Smooth muscle cell (in vitro differentiated cells): Measurements from ENCODE around the gene ZNF600. TPM values are rescaled to one million over a fixed set of nuclear protein-coding genes. Genes with fewer than 3 reads are reported as not detected.
A peak's percentile ranks its signal among the peaks of the same experiment; 100 is the strongest.
"Not testable (repeated sequence)": the region's sequence is repeated elsewhere in the genome, so short reads cannot be mapped to it uniquely, and the experiment has no call there.

Experiments used
- DNase-seq: peaks from one replicate; lab custom pipeline; 2025; ENCODE audit not compliant: unreplicated experiment; lab: John Stamatoyannopoulos, UW
- H2AFZ ChIP-seq: fragments of 200-600 bp; sonication (generic); 2 replicates; pipeline ENCODE4 v1.6.0; 2016; ENCODE audit warnings: antibody characterized with exemption, low read depth, mild to moderate bottlenecking
- H3F3A ChIP-seq: fragments of 200-600 bp; sonication (generic); 2 replicates; pipeline ENCODE4 v1.6.0; 2017; ENCODE audit warnings: antibody characterized with exemption, low read depth
- H3K27ac ChIP-seq: fragments of 200-600 bp; sonication (generic); 2 replicates; pipeline ENCODE4 v1.5.1; 2016; ENCODE audit warnings: low read depth, mild to moderate bottlenecking
- H3K27me3 ChIP-seq: fragments of 200-600 bp; sonication (generic); 2 replicates; pipeline ENCODE4 v1.6.1; 2016; ENCODE audit warnings: low read depth, mild to moderate bottlenecking
- H3K36me3 ChIP-seq: fragments of 200-600 bp; sonication (generic); 2 replicates; pipeline ENCODE4 v1.5.1; 2016; ENCODE audit warnings: low read depth
- H3K4me1 ChIP-seq: fragments of 200-600 bp; sonication (generic); 2 replicates; pipeline ENCODE4 v1.5.1; 2016; ENCODE audit warnings: low read depth
- H3K4me2 ChIP-seq: fragments of 200-600 bp; sonication (generic); 2 replicates; pipeline ENCODE4 v1.6.0; 2016; ENCODE audit warnings: mild to moderate bottlenecking
- H3K4me3 ChIP-seq: fragments of 200-600 bp; sonication (generic); 2 replicates; pipeline ENCODE4 v1.5.1; 2016; ENCODE audit warnings: mild to moderate bottlenecking
- H3K79me2 ChIP-seq: fragments of 200-600 bp; sonication (generic); 2 replicates; pipeline ENCODE4 v1.6.0; 2016; ENCODE audit warnings: low read depth, mild to moderate bottlenecking
- H3K9ac ChIP-seq: fragments of 200-600 bp; sonication (generic); 2 replicates; pipeline ENCODE4 v1.6.0; 2016; ENCODE audit warnings: low read depth
- H3K9me3 ChIP-seq: fragments of 200-600 bp; sonication (generic); replicated peaks from 2 replicates; pipeline ENCODE4 v1.5.1; 2016; ENCODE audit warnings: low read depth
- H4K20me1 ChIP-seq: fragments of 200-600 bp; sonication (generic); 2 replicates; pipeline ENCODE4 v1.6.0; 2016; ENCODE audit warnings: low read depth
- CTCF ChIP-seq: fragments of 200-600 bp; sonication (generic); IDR thresholded peaks from 2 replicates; pipeline ENCODE4 v1.5.1; 2017; ENCODE audit warnings: borderline replicate concordance, mild to moderate bottlenecking, antibody characterized with exemption; ENCODE audit not compliant: insufficient read depth, poor library complexity, severe bottlenecking
- WGBS: methylation state at CpG from one replicate; pipeline ENCODE4 v1.1.7; 2016; ENCODE audit warnings: low lambda C conversion rate; 5-methylcytosine and 5-hydroxymethylcytosine counted together
- polyA plus RNA-seq: library from polyadenylated mRNA; unstranded; fragments of >200 nt; fragmentation: Nextera tagmentation; extraction: Ambion mirVana; gene quantifications from 2 replicates; pipeline ENCODE4 v1.2.1, GENCODE V29; 2016
- total RNA-seq: library from RNA; depleted of rRNA; stranded (reverse); fragments of >200 nt; gene quantifications from 2 replicates; pipeline ENCODE4 v1.2.3, GENCODE V29; 2014

The ZNF600 gene
- total and polyA plus RNA-seq, 2 experiments from 2014 or later: 3.6 to 14.8 TPM

GRCh38 chr19:52743091-52743490 is 43.5 kb downstream of the ZNF600 start:
- Histone ChIP-seq H3K4me2 (no peak overlapping the region), H3F3A (peaks cover 3% of the 10 kb centered on the region), H3K27me3 (no peaks in the 10 kb centered on the region), H4K20me1 (no peaks in the 10 kb centered on the region), H3K4me1 (peaks cover 25% of the 10 kb centered on the region), H3K9me3 (no peaks in the 10 kb centered on the region), H2AFZ (no peak overlapping the region), H3K9ac (no peak overlapping the region), H3K27ac (no peak overlapping the region), H3K79me2 (no peaks in the 10 kb centered on the region), H3K36me3 (no peaks in the 10 kb centered on the region), H3K4me3 (no peak overlapping the region)
- no peak for TF ChIP-seq CTCF
- WGBS: 94% methylated on average over 3 of the region's 3 CpGs
- DNase-seq: no peak

DNA sequence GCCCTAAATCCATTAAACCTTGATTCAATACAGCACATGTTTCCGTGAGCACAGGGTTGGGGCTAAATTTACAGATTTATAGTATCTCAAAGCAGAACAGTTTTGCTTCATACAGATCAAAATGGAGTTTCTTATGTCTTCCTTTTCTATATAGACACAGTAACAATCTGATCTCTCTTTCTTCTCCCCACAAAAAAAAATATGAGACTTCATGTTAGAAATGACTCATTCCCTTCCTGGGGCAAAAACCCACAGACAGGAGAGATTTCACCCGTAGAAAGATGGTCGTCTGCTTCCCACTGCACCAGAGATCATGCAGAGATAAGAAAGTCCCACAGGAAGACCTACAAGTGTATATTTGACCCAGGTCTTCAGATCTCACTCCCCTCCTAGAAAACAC is 44.1 kb downstream of the ZNF600 start:
- Histone ChIP-seq H3K4me1 (peaks cover 25% of the 10 kb centered on the region), H3K9ac (no peak overlapping the region), H3K27me3 (no peaks in the 10 kb centered on the region), H3K79me2 (no peaks in the 10 kb centered on the region), H3K36me3 (no peaks in the 10 kb centered on the region), H3K4me2 (peak overlapping the region; percentile 78), H3F3A (peaks cover 3% of the 10 kb centered on the region), H3K9me3 (no peaks in the 10 kb centered on the region), H2AFZ (no peak overlapping the region), H4K20me1 (no peaks in the 10 kb centered on the region), H3K4me3 (no peak overlapping the region), H3K27ac (peak overlapping the region; percentile 40)
- 8% methylated on average over 3 of the region's 3 CpGs for WGBS
- no peak for DNase-seq
- TF ChIP-seq CTCF: no peak

DNA sequence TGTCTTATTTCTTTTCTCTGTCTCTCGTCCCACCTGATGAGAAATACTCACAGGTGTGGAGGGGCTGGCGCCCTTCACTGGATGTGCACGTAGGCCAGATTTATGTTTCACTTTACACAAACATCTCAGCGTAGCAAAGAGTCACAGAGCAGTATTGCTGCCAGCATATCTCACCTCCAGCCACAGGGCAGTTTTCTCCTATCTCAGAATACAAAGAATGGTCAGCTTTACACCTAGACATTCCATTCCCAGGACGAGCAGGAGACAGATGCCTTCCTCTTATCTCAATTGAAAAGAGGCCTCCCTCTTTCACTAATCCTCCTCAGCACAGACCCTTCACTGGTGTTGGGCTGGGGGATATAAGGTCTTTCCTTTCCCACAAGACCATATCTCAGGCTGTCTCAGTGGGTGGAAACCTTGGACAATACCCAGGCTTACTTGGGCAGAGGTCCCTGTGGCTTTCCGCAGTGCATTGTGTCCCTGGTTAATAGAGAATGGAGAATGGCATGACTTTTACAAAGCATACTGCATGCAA is 44.6 kb downstream of the ZNF600 start:
- TF ChIP-seq CTCF: no peak
- H3K4me1 ChIP-seq: peaks cover 25% of the 10 kb centered on the region
- no peaks in the 10 kb centered on the region for H3K9me3 ChIP-seq
- H3K9ac ChIP-seq: no peak overlapping the region
- no peak overlapping the region for H3K4me3 ChIP-seq
- H3K36me3 ChIP-seq: no peaks in the 10 kb centered on the region
- H2AFZ ChIP-seq: no peak overlapping the region
- no peak for DNase-seq
- H4K20me1 ChIP-seq: no peaks in the 10 kb centered on the region
- H3F3A ChIP-seq: peaks cover 3% of the 10 kb centered on the region
- H3K27ac ChIP-seq: peak overlapping the region; percentile 40
- no peaks in the 10 kb centered on the region for H3K79me2 ChIP-seq
- H3K27me3 ChIP-seq: no peaks in the 10 kb centered on the region
- WGBS: 31% methylated on average over 6 of the region's 6 CpGs
- peak overlapping the region; percentile 78 for H3K4me2 ChIP-seq

DNA sequence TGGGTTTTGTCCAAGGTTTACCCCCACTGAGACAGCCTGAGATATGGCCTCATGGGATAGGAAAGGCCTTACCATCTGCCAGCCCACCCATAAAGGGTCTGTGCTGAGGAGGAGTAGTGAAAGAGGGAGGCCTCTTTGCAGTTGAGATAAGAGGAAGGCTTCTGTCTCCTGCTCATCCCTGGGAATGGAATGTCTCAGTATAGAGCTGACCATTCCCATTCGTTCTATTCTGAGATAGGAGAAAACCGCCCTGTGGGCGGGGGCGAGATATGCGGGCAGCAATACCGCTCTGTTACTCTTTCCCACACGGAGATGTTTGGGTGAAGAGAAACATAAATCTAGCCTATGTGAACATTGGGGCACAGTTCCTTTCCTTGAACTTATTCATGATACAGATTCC is 45.2 kb downstream of the ZNF600 start:
- H3K4me3 ChIP-seq, H3F3A ChIP-seq, DNase-seq, H3K27me3 ChIP-seq, H3K79me2 ChIP-seq, H3K9me3 ChIP-seq, H3K36me3 ChIP-seq, H3K9ac ChIP-seq, H4K20me1 ChIP-seq, H2AFZ ChIP-seq: not testable (repeated sequence)
- Histone ChIP-seq H3K4me1 (peaks cover 25% of the 10 kb centered on the region), H3K4me2 (peak overlapping the region; percentile 78), H3K27ac (peak overlapping the region; percentile 40)
- WGBS: 14% methylated on average over 7 of the region's 7 CpGs
